A673 (cell line): Measurements from ENCODE around the gene TMEM235.

ENCODE experiments used
- EZH2 ChIP-seq: fragments of 200-600 bp; sonication (generic); IDR thresholded peaks from 2 replicates; pipeline ENCODE4 v1.6.1; 2017; ENCODE audit warnings: borderline replicate concordance, low read depth, mild to moderate bottlenecking, mixed read lengths, antibody characterized with exemption, low read length; ENCODE audit not compliant: poor library complexity, severe bottlenecking
- TF ChIP-seq, protein P1 (sequence below): fragments of 300-800, 200-600 bp; sonication (generic); conservative IDR thresholded peaks from 2 replicates; pipeline ENCODE4 v1.5.1; 2017; ENCODE audit warnings: low read depth, mild to moderate bottlenecking, antibody characterized with exemption, low read length, moderate library complexity, mixed read lengths

DNA sequence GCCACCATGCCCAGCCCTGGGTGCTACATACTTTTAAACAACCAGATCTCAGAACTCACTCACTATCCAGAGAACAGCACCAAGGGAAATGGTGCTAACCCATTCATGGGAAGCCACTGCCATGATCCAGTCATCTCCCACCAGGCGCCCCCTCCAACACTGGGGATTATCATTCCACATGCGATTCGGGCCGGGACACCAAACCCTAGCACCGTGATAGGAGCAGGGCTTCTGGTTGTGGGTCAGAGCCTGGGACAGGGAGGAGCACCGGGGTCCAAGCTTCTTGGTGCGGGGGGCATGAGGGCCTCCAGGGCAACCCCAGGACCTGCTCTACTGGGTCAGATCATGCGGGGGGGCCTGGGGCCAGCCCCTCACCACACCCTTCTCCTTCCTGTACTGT is 4.5 kb downstream of the TMEM235 start:
- TF ChIP-seq, protein P1, sequence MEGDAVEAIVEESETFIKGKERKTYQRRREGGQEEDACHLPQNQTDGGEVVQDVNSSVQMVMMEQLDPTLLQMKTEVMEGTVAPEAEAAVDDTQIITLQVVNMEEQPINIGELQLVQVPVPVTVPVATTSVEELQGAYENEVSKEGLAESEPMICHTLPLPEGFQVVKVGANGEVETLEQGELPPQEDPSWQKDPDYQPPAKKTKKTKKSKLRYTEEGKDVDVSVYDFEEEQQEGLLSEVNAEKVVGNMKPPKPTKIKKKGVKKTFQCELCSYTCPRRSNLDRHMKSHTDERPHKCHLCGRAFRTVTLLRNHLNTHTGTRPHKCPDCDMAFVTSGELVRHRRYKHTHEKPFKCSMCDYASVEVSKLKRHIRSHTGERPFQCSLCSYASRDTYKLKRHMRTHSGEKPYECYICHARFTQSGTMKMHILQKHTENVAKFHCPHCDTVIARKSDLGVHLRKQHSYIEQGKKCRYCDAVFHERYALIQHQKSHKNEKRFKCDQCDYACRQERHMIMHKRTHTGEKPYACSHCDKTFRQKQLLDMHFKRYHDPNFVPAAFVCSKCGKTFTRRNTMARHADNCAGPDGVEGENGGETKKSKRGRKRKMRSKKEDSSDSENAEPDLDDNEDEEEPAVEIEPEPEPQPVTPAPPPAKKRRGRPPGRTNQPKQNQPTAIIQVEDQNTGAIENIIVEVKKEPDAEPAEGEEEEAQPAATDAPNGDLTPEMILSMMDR: no peak
- no peak for TF ChIP-seq EZH2
